Measurements from ENCODE around the gene INTS15. TPM values are rescaled to one million over a fixed set of nuclear protein-coding genes. Genes with fewer than 3 reads are reported as not detected.
"Not testable (repeated sequence)": the region's sequence is repeated elsewhere in the genome, so short reads cannot be mapped to it uniquely, and the experiment has no call there.

Gene INTS15
- polyA plus RNA-seq, 6 donors from 2014 or later: 27.1 to 47.7 (median 34.4) TPM

GRCh38 chr7:6563936-6564770 lies 25.7 kb upstream of the INTS15 start:
- no peak overlapping the region for H3K27ac Mint-ChIP-seq
- H3K36me3 Mint-ChIP-seq: no peaks in the 10 kb centered on the region
- no peak overlapping the region for H3K4me3 Mint-ChIP-seq
- H3K27me3 Mint-ChIP-seq: peaks cover 0 to 6% (median 0%) of the 10 kb centered on the region in 3 donors
- ATAC-seq (ENCODE audit: low read depth in 2 of 2) (no peak), DNase-seq (no peak)
- no peaks in the 10 kb centered on the region for H3K4me1 Mint-ChIP-seq
- no peaks in the 10 kb centered on the region for H3K9me3 Mint-ChIP-seq

GRCh38 chr7:6565655-6566054 lies 24.2 kb upstream of the INTS15 start:
- Mint-ChIP-seq H3K9me3 (no peaks in the 10 kb centered on the region), H3K27me3 (no peaks in the 10 kb centered on the region), H3K4me3 (no peak overlapping the region), H3K4me1 (no peaks in the 10 kb centered on the region), H3K27ac (peak overlapping the region in 1 of 6 donors; percentile 87), H3K36me3 (no peaks in the 10 kb centered on the region)
- ATAC-seq (ENCODE audit: low read depth in 2 of 2): no peak
- no peak for DNase-seq

GRCh38 chr7:6567886-6568285 lies 21.9 kb upstream of the INTS15 start:
- Mint-ChIP-seq H3K4me1 (no peaks in the 10 kb centered on the region), H3K4me3 (no peak overlapping the region), H3K27me3 (peaks cover 0 to 6% (median 4%) of the 10 kb centered on the region in 3 donors), H3K36me3 (no peaks in the 10 kb centered on the region), H3K27ac (peak overlapping the region in 1 of 6 donors; percentile 39), H3K9me3 (no peaks in the 10 kb centered on the region)
- DNase-seq (no peak), ATAC-seq (ENCODE audit: low read depth in 2 of 2) (no peak)

GRCh38 chr7:6571160-6571779 lies 18.6 kb upstream of the INTS15 start:
- peaks cover 0 to 2% (median 0%) of the 10 kb centered on the region in 3 donors for H3K4me1 Mint-ChIP-seq
- no peaks in the 10 kb centered on the region for H3K9me3 Mint-ChIP-seq
- no peak for DNase-seq
- H3K4me3 Mint-ChIP-seq: no peak overlapping the region
- H3K27me3 Mint-ChIP-seq: peaks cover 0 to 8% (median 4%) of the 10 kb centered on the region in 3 donors
- no peaks in the 10 kb centered on the region for H3K36me3 Mint-ChIP-seq
- ATAC-seq (ENCODE audit: low read depth in 2 of 2): no peak
- no peak overlapping the region for H3K27ac Mint-ChIP-seq

- Mint-ChIP-seq H3K4me1 (peaks cover 7 to 22% (median 15%) of the 10 kb centered on the region in 3 donors), H3K27me3 (peaks cover 0 to 8% (median 4%) of the 10 kb centered on the region in 3 donors), H3K27ac (peak overlapping the region in 2 of 6 donors; percentile 18 to 49), H3K4me3 (peak overlapping the region in 5 of 8 donors; percentile 36 to 90 (median 70)), H3K36me3 (peaks cover 0 to 2% of the 10 kb centered on the region in 2 donors), H3K9me3 (no peaks in the 10 kb centered on the region)
- ATAC-seq (ENCODE audit: low read depth in 2 of 2): no peak
- no peak for DNase-seq
Measured at GRCh38 chr7:6575281-6576023, 14.4 kb upstream of the INTS15 start.

- H3K27ac Mint-ChIP-seq: peak overlapping the region in 5 of 6 donors; percentile 59 to 94 (median 85)
- ATAC-seq (ENCODE audit: low read depth in 2 of 2) (no peak), DNase-seq (no peak)
- H3K4me3 Mint-ChIP-seq: peak overlapping the region in 7 of 8 donors; percentile 23 to 91 (median 70)
- H3K27me3 Mint-ChIP-seq: peaks cover 0 to 8% (median 4%) of the 10 kb centered on the region in 3 donors
- peaks cover 0 to 10% of the 10 kb centered on the region in 2 donors for H3K36me3 Mint-ChIP-seq
- no peaks in the 10 kb centered on the region for H3K9me3 Mint-ChIP-seq
- H3K4me1 Mint-ChIP-seq: peaks cover 7 to 27% (median 21%) of the 10 kb centered on the region in 3 donors
Measured at GRCh38 chr7:6576024-6576866, 13.6 kb upstream of the INTS15 start.

- H3K27me3 Mint-ChIP-seq, DNase-seq, H3K9me3 Mint-ChIP-seq: not testable (repeated sequence)
- peak; percentile 18 to 20 for ATAC-seq (ENCODE audit: low read depth in 2 of 2)
- Mint-ChIP-seq H3K27ac (peak overlapping the region in 3 of 6 donors; percentile 60 to 98 (median 94)), H3K4me3 (peak overlapping the region; percentile 88 to 97 (median 93)), H3K4me1 (peaks cover 12 to 34% (median 24%) of the 10 kb centered on the region in 3 donors), H3K36me3 (peaks cover 0 to 17% of the 10 kb centered on the region in 2 donors)
Measured at GRCh38 chr7:6576867-6577368, 12.9 kb upstream of the INTS15 start.

GRCh38 chr7:6577369-6578113 lies 12.3 kb upstream of the INTS15 start, which contains the start of gene ZDHHC4:
ZDHHC4 (plus strand) TSS chr7:6577454; CDS start chr7:6580562, 3,108 bp downstream.
- peak within 1 kb of the TSS; percentile 94 to 99 (median 98) for H3K27ac Mint-ChIP-seq
- peaks cover 0 to 21% of the 10 kb centered on the region in 2 donors for H3K36me3 Mint-ChIP-seq
- peak; percentile 93 to 96 for ATAC-seq (ENCODE audit: low read depth in 2 of 2)
- H3K4me1 Mint-ChIP-seq: peaks cover 12 to 39% (median 24%) of the 10 kb centered on the region in 3 donors
- H3K27me3 Mint-ChIP-seq: peaks cover 0 to 5% (median 4%) of the 10 kb centered on the region in 3 donors
- DNase-seq: peak; percentile 88
- no peaks in the 10 kb centered on the region for H3K9me3 Mint-ChIP-seq
- H3K4me3 Mint-ChIP-seq: peak within 1 kb of the TSS; percentile 88 to 97 (median 93)

GRCh38 chr7:6578114-6579084 lies 11.4 kb upstream of the INTS15 start:
- no peaks in the 10 kb centered on the region for H3K9me3 Mint-ChIP-seq
- ATAC-seq (ENCODE audit: low read depth in 2 of 2): no peak
- H3K36me3 Mint-ChIP-seq: peaks cover 0 to 21% of the 10 kb centered on the region in 2 donors
- peak overlapping the region; percentile 51 to 99 (median 93) for H3K27ac Mint-ChIP-seq
- H3K4me1 Mint-ChIP-seq: peaks cover 12 to 39% (median 24%) of the 10 kb centered on the region in 3 donors
- DNase-seq: no peak
- H3K27me3 Mint-ChIP-seq: no peaks in the 10 kb centered on the region
- peak overlapping the region; percentile 88 to 97 (median 93) for H3K4me3 Mint-ChIP-seq

GRCh38 chr7:6579446-6579845 lies 10.4 kb upstream of the INTS15 start:
- peak overlapping the region in 3 of 6 donors; percentile 44 to 94 (median 78) for H3K27ac Mint-ChIP-seq
- H3K27me3 Mint-ChIP-seq: no peaks in the 10 kb centered on the region
- DNase-seq: no peak
- peaks cover 12 to 38% (median 24%) of the 10 kb centered on the region in 3 donors for H3K4me1 Mint-ChIP-seq
- peaks cover 0 to 21% of the 10 kb centered on the region in 2 donors for H3K36me3 Mint-ChIP-seq
- H3K4me3 Mint-ChIP-seq: peak overlapping the region in 6 of 8 donors; percentile 12 to 92 (median 86)
- no peak for ATAC-seq (ENCODE audit: low read depth in 2 of 2)
- H3K9me3 Mint-ChIP-seq: no peaks in the 10 kb centered on the region

Measured in naive B cell (primary cell).